PFSK-1 (cell line): ENCODE measurements around the gene SLC5A5.
A peak's percentile ranks its signal among the peaks of the same experiment; 100 is the strongest.

Experiments
- FOXP2 ChIP-seq: optimal IDR thresholded peaks from 2 replicates; pipeline ENCODE3; 2011; ENCODE audit warnings: borderline replicate concordance, control low read depth, inconsistent platforms; ENCODE audit not compliant: insufficient read depth; ENCODE audit errors: extremely low read length, extremely low read depth
- POLR2AphosphoS5 ChIP-seq: IDR thresholded peaks from 2 replicates; pipeline ENCODE4 v1.6.1; 2012; ENCODE audit warnings: low read depth, mild to moderate bottlenecking, control low read depth, low read length, moderate library complexity
- SIN3A ChIP-seq: IDR thresholded peaks from 2 replicates; pipeline ENCODE4 v1.6.1; 2012; ENCODE audit warnings: mild to moderate bottlenecking, low read length, moderate library complexity, borderline replicate concordance; ENCODE audit not compliant: insufficient read depth
- TAF1 ChIP-seq: IDR thresholded peaks from 2 replicates; pipeline ENCODE4 v1.6.1; 2012; ENCODE audit warnings: low read length, control low read depth, borderline replicate concordance; ENCODE audit not compliant: insufficient read depth
- TF ChIP-seq, protein P1 (sequence below), 2 experiments: IDR thresholded peaks; 2 replicates each; pipeline versions ENCODE4 v1.6.1 to v1.8.0; 2011 to 2012; ENCODE audit warnings: low read depth in 2 of 2, low read length in 2 of 2, control low read depth in 1 of 2, inconsistent platforms in 1 of 2, mild to moderate bottlenecking in 1 of 2, moderate library complexity in 1 of 2; ENCODE audit not compliant: insufficient read depth in 1 of 2

The SLC5A5 gene

DNA sequence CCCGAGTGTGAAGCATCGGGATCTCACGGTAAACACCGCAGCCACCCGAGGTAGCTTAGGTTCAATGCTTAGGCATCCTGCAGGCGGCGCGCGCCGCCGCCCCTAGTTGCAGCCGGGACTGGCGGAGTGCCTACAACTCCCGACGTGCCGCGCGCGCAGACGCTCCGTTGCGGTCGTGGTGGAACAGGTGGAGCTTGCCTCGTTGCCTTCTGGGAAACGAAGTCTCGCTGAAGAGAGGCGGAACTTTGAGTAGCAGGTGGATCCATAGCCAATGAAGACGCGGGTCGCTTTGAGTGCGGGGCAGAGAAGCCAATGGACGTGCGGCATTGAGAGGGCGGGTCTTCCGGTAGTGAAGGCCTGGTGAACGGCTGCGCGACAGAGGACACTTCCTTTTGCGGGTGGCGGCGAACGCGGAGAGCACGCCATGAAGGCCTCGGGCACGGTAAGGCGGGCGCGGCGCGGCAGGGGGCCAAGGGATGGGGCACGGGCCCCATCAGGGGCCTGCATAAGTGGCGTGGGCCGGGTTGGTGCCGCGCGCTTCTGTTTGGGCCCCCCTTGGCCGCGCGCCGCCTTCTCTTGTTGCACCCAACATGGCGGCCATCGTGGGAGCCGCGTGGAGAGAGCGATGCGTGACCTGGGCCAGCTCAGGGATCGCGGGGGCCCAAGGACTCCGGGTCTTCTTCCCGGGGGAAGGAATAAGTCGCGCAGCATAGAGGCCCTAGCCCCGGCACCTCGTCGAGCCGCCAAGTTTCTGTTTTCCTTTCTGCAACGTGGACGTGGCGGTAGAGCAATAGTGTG lies 12.0 kb upstream of the SLC5A5 start, which contains the start of gene RPL18A:
TSS of gene RPL18A (plus strand) at position 378 of the 798 bp plus-strand sequence. CDS start at position 425, 47 bp downstream.
- TF ChIP-seq TAF1 (peak; percentile 98), POLR2AphosphoS5 (peak; percentile 92), SIN3A (no peak; the same call in 1 of the 2 replicates), FOXP2 (peak; percentile 92)
- TF ChIP-seq, protein P1, sequence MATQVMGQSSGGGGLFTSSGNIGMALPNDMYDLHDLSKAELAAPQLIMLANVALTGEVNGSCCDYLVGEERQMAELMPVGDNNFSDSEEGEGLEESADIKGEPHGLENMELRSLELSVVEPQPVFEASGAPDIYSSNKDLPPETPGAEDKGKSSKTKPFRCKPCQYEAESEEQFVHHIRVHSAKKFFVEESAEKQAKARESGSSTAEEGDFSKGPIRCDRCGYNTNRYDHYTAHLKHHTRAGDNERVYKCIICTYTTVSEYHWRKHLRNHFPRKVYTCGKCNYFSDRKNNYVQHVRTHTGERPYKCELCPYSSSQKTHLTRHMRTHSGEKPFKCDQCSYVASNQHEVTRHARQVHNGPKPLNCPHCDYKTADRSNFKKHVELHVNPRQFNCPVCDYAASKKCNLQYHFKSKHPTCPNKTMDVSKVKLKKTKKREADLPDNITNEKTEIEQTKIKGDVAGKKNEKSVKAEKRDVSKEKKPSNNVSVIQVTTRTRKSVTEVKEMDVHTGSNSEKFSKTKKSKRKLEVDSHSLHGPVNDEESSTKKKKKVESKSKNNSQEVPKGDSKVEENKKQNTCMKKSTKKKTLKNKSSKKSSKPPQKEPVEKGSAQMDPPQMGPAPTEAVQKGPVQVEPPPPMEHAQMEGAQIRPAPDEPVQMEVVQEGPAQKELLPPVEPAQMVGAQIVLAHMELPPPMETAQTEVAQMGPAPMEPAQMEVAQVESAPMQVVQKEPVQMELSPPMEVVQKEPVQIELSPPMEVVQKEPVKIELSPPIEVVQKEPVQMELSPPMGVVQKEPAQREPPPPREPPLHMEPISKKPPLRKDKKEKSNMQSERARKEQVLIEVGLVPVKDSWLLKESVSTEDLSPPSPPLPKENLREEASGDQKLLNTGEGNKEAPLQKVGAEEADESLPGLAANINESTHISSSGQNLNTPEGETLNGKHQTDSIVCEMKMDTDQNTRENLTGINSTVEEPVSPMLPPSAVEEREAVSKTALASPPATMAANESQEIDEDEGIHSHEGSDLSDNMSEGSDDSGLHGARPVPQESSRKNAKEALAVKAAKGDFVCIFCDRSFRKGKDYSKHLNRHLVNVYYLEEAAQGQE (IDR thresholded peaks at IDR 0.05; ENCODE audit: insufficient read depth in 1 of 2, low read depth in 2 of 2, low read length in 2 of 2): no peak; a peak in 1 of 4 replicates

DNA sequence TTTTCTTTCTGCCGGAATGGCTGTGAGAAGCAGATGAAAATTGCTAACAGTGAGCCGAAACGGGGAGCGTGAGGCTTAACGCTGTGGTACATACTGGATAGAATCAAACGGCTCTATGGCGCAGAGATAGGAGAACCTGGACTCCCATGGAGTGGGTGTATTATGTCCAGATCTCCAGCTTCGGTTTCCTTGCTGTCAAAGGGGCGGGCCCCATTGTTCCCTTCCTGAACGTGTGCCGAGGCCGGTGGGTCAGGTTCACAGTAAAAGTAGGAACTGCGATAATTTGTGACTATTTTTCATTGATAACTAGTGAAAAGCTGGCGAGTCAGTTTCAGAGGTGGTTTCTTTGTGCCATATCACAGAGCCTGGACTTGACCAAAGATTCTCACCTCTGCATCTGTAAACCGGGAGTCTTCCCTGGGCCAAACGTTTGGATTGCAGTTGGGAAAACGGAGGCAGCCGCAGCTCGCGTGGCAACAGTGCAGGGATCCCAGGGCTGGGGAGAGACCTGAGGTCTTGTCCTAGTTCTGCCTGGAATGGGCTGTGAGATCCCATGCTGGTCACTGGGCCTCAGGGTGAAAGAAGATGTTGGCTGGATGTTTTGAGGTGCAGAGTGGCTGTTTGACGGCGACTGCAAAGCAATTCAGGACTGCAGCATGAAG lies 11.3 kb upstream of the SLC5A5 start:
- TF ChIP-seq TAF1: no peak
- no peak for TF ChIP-seq FOXP2
- TF ChIP-seq POLR2AphosphoS5: no peak; the same call in 1 of the 2 replicates
- TF ChIP-seq, protein P1 (IDR thresholded peaks at IDR 0.05; ENCODE audit: insufficient read depth in 1 of 2, low read depth in 2 of 2, low read length in 2 of 2): no peak
- no peak for TF ChIP-seq SIN3A

DNA sequence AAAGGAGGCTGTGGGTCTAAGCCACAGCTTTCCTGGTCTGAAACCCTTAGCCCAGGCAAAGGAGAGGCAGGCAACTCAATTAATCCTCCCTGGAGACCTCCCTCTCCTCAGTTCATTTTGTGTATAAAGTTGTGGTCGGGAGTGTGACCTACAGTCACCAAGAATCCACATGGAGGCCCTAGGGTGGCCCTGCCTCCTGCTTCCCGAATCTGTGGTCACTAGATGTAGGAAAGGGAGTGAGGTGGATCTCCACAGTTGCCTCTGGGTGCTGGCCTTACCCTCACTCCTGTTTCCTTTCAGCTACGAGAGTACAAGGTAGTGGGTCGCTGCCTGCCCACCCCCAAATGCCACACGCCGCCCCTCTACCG lies 10.8 kb upstream of the SLC5A5 start:
- peak; percentile 35; the same call in 1 of the 2 replicates for TF ChIP-seq POLR2AphosphoS5
- TF ChIP-seq, protein P1 (IDR thresholded peaks at IDR 0.05; ENCODE audit: insufficient read depth in 1 of 2, low read depth in 2 of 2, low read length in 2 of 2): no peak
- no peak for TF ChIP-seq FOXP2
- no peak for TF ChIP-seq SIN3A
- no peak for TF ChIP-seq TAF1

DNA sequence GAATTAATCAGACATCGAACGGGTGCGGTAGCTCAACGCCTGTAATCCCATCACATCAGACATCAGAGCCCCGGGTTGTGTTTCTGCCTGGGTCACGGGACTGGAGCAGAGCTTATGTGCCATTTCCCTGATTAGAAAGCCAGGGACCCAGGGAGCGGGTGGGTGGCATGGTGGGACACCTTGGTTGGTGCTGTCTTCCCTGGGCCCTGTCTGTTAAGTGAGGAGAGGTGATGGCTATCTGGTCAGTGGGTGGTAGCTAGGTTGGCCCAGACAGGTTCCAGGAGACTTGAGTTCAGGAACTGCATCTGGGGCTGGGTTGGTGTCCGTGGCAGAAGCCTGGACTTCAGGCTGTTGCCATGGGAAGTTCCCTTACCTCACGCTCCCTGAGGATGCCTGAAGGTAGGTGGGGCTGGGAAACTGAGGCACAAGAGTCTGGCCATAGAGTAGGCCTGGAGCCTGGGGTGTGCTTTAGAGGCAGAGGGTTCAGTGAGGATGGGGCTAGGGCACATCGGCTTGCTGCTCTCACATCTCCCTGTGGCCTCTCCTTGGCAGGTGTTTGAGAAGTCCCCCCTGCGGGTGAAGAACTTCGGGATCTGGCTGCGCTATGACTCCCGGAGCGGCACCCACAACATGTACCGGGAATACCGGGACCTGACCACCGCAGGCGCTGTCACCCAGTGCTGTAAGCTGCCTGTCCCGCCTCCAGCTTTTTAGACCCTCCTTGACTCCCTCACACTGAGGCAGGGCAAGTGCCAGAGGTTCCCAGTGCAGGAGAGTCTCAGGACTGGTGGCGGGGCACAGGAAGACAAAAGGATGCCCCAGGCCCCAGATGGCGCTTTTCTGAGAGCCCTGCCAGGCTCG lies 10.0 kb upstream of the SLC5A5 start:
- TF ChIP-seq TAF1 (no peak), POLR2AphosphoS5 (peak; percentile 44)
